Liver (tissue), 9 donors: ENCODE results near the gene ATF1. TPM values are rescaled to one million over a fixed set of nuclear protein-coding genes. Genes with fewer than 3 reads are reported as not detected.

Experiments
- DNase-seq: peaks from one replicate; pipeline ENCODE4 v3.0.0-alpha.2; 2017; ENCODE audit warnings: low spot score
- H3K27ac ChIP-seq, 2 donors: one replicate each; pipeline ENCODE4 v1.7.0; 2013; ENCODE audit warnings: inconsistent platforms in 2 of 2, low read length in 2 of 2, control low read depth in 1 of 2, low read depth in 1 of 2, mild to moderate bottlenecking in 1 of 2
- H3K27me3 ChIP-seq, 4 donors: one replicate each; pipeline versions ENCODE4 v1.6.1 to v1.7.0; 2013; ENCODE audit warnings: low read length in 3 of 4, inconsistent platforms in 1 of 4, mild to moderate bottlenecking in 1 of 4, moderate library complexity in 1 of 4; ENCODE audit not compliant: control insufficient read depth in 4 of 4, insufficient read depth in 4 of 4
- H3K36me3 ChIP-seq, 4 donors: one replicate each; pipeline versions ENCODE4 v1.6.1 to v1.7.0; 2013; ENCODE audit warnings: low read length in 3 of 4, mild to moderate bottlenecking in 3 of 4, low read depth in 1 of 4, moderate library complexity in 1 of 4; ENCODE audit not compliant: control insufficient read depth in 4 of 4, insufficient read depth in 3 of 4
- H3K4me1 ChIP-seq, 4 donors: one replicate each; pipeline versions ENCODE4 v1.6.1 to v1.7.0; 2013; ENCODE audit warnings: low read length in 3 of 4, mild to moderate bottlenecking in 3 of 4, moderate library complexity in 1 of 4; ENCODE audit not compliant: control insufficient read depth in 4 of 4, insufficient read depth in 4 of 4
- H3K4me3 ChIP-seq, 3 donors: one replicate each; pipeline versions ENCODE4 v1.6.1 to v1.7.0; 2013; ENCODE audit warnings: low read length in 3 of 3, control low read depth in 1 of 3, low read depth in 1 of 3, mild to moderate bottlenecking in 1 of 3
- H3K9ac ChIP-seq, 2 donors: one replicate each; pipeline ENCODE4 v1.7.0; 2013; ENCODE audit warnings: low read length in 2 of 2, mild to moderate bottlenecking in 2 of 2, moderate library complexity in 2 of 2, control low read depth in 1 of 2, low read depth in 1 of 2
- H3K9me3 ChIP-seq, 4 donors: one replicate each; pipeline versions ENCODE4 v1.6.1 to v1.7.0; 2013; ENCODE audit warnings: low read length in 3 of 4; ENCODE audit not compliant: control insufficient read depth in 4 of 4
- HNF4A ChIP-seq, 2 donors: conservative IDR thresholded peaks; 2 replicates each; pipeline ENCODE4 v1.6.1; 2016; ENCODE audit warnings: antibody characterized with exemption in 2 of 2, mild to moderate bottlenecking in 2 of 2
- JUND ChIP-seq, 2 donors: IDR thresholded peaks; 2 replicates each; pipeline ENCODE4 v1.6.1; 2016; ENCODE audit warnings: antibody characterized with exemption in 2 of 2
- NR2F2 ChIP-seq: IDR thresholded peaks from 2 replicates; pipeline ENCODE4 v1.6.1; 2016; ENCODE audit warnings: antibody characterized with exemption
- RAD21 ChIP-seq, 2 donors: IDR thresholded peaks; 2 replicates each; pipeline ENCODE4 v1.6.1; 2016; ENCODE audit warnings: antibody characterized with exemption in 2 of 2, mild to moderate bottlenecking in 2 of 2
- RXRA ChIP-seq, 2 donors: IDR thresholded peaks; 2 replicates each; pipeline ENCODE4 v1.6.1; 2017 to 2018; ENCODE audit warnings: antibody characterized with exemption in 2 of 2, mild to moderate bottlenecking in 1 of 2
- SP1 ChIP-seq: IDR thresholded peaks from 2 replicates; pipeline ENCODE4 v1.6.1; 2018; ENCODE audit warnings: antibody characterized with exemption, mild to moderate bottlenecking
- TAF1 ChIP-seq: conservative IDR thresholded peaks from 2 replicates; pipeline ENCODE4 v1.6.1; 2016; ENCODE audit warnings: antibody characterized with exemption, mild to moderate bottlenecking
- WGBS: extraction: QIAGEN DNeasy Blood & Tissue Kit; methylation state at CpG from one replicate; pipeline ENCODE4 v1.1.7; 2013; 5-methylcytosine and 5-hydroxymethylcytosine counted together
- polyA plus RNA-seq, 2 donors: library from polyadenylated mRNA; stranded (reverse) in 1 of 2; unstranded in 1 of 2; fragments of 200-250 nt in 1 of 2; fragments of >200 nt in 1 of 2; fragmentation: Nextera tagmentation in 1 of 2; extraction: Ambion mirVana in 1 of 2; gene quantifications; one replicate each; pipeline versions ENCODE4 v1.2.1 to v1.2.3, GENCODE V29; 2013 to 2015
- total RNA-seq, 2 donors: library from RNA; depleted of rRNA; stranded (reverse); fragments of >200 nt; gene quantifications; one replicate each; pipeline ENCODE4 v1.2.3, GENCODE V29; 2014
- TF ChIP-seq, protein P1 (sequence below): IDR thresholded peaks from 2 replicates; pipeline ENCODE4 v1.6.1; 2016; ENCODE audit warnings: antibody characterized with exemption
- TF ChIP-seq, protein P2 (sequence below): IDR thresholded peaks from 2 replicates; pipeline ENCODE4 v1.6.1; 2016; ENCODE audit warnings: antibody characterized with exemption
- TF ChIP-seq, protein P3 (sequence below): IDR thresholded peaks from 2 replicates; pipeline ENCODE4 v1.6.1; 2016; ENCODE audit warnings: antibody characterized with exemption
- donor health status: healthy.
- donor health status: healthy.
- donor health status: healthy.
- donor health status: healthy.
- donor health status: healthy.

The ATF1 gene
- total and polyA plus RNA-seq, 4 donors, result 6.3 to 17.0 (median 8.3) TPM

DNA sequence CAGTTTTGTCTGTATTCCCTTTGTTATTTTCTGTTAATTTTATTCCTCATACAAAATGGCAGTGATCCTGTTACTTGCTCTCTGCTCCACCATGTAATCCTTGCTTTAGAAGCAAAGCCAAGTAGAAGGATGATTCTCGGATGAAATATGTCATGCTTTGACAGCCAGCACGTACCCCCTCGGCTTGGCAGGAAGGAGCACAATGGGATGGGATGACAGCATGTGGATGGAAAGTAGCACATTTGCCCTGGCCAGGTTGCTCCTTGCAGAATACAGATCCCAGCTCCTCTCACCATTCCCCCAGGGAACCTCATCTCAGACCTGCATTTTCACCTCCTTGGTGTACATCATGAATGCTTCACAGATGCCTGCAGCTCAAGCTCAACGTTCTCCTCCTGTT is 35.1 kb upstream of the ATF1 start:
- WGBS, result 91% methylated on average over 4 of the region's 4 CpGs
- H3K9ac ChIP-seq, result no peak overlapping the region
- H3K4me1 ChIP-seq, result peaks cover 0 to 9% (median 2%) of the 10 kb centered on the region in 4 donors
- H3K27me3 ChIP-seq, result no peaks in the 10 kb centered on the region
- no peaks in the 10 kb centered on the region for H3K9me3 ChIP-seq
- TF ChIP-seq JUND (IDR thresholded peaks at IDR 0.05) (no peak), RAD21 (IDR thresholded peaks at IDR 0.05) (no peak), HNF4A (conservative IDR thresholded peaks at IDR 0.05) (no peak), TAF1 (no peak), RXRA (IDR thresholded peaks at IDR 0.05) (no peak)
- TF ChIP-seq, protein P1, sequence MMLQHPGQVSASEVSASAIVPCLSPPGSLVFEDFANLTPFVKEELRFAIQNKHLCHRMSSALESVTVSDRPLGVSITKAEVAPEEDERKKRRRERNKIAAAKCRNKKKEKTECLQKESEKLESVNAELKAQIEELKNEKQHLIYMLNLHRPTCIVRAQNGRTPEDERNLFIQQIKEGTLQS, result no peak
- TF ChIP-seq, protein P2, sequence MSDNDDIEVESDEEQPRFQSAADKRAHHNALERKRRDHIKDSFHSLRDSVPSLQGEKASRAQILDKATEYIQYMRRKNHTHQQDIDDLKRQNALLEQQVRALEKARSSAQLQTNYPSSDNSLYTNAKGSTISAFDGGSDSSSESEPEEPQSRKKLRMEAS, result no peak
- no peak overlapping the region for H3K4me3 ChIP-seq
- no peak for DNase-seq
- peaks cover 12 to 81% (median 70%) of the 10 kb centered on the region in 4 donors for H3K36me3 ChIP-seq
- H3K27ac ChIP-seq, result no peak overlapping the region

DNA sequence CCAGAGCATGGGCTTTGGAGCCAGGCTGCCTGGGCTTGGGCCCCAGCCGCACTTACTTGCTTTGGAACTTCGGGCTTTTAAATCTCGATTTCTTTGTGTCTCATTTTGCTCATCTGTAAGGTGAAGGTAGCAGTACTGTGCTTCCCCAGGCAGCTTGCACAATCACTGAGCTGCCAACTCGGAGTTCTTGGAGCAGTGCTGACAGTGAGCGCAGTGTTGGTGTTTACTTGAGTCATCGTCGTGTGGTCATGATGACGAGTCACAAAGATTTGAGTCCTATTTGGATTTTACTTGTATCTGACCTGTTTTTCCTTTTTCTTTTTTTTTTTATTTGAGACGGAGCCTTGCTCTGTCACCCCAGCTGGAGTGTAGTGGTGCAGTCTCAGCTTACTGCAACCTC is 31.3 kb upstream of the ATF1 start:
- no peak overlapping the region for H3K27ac ChIP-seq
- peaks cover 6 to 77% (median 75%) of the 10 kb centered on the region in 4 donors for H3K36me3 ChIP-seq
- TF ChIP-seq RAD21 (IDR thresholded peaks at IDR 0.05) (no peak), SP1 (no peak)
- TF ChIP-seq, protein P3, sequence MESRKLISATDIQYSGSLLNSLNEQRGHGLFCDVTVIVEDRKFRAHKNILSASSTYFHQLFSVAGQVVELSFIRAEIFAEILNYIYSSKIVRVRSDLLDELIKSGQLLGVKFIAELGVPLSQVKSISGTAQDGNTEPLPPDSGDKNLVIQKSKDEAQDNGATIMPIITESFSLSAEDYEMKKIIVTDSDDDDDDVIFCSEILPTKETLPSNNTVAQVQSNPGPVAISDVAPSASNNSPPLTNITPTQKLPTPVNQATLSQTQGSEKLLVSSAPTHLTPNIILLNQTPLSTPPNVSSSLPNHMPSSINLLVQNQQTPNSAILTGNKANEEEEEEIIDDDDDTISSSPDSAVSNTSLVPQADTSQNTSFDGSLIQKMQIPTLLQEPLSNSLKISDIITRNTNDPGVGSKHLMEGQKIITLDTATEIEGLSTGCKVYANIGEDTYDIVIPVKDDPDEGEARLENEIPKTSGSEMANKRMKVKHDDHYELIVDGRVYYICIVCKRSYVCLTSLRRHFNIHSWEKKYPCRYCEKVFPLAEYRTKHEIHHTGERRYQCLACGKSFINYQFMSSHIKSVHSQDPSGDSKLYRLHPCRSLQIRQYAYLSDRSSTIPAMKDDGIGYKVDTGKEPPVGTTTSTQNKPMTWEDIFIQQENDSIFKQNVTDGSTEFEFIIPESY, result no peak
- H3K4me1 ChIP-seq, result no peaks in the 10 kb centered on the region
- H3K9me3 ChIP-seq, result no peaks in the 10 kb centered on the region
- DNase-seq, result no peak
- H3K9ac ChIP-seq, result no peak overlapping the region
- H3K4me3 ChIP-seq, result no peak overlapping the region
- 87% methylated on average over 9 of the region's 9 CpGs for WGBS
- no peaks in the 10 kb centered on the region for H3K27me3 ChIP-seq

DNA sequence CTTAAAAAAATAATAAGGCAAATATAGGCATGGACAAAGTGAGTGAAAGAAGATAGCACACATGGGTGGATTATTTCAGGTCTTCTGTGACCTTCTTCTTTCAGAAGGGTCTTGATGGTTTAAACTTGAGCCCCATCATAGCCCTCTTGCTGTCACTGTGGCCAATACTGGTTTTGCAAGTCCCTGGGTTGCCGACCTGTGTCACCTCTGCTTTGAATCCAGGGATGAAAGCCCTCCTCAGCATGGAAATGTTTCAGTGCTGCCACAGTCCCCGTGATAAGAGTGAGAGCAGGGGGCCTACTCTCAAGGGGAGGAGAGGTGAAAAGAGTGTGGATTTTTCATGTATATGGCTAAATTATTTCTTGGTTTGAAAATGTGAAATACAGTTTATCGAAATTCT is 30.2 kb upstream of the ATF1 start:
- Histone ChIP-seq H3K36me3 (peaks cover 3 to 75% (median 71%) of the 10 kb centered on the region in 4 donors), H3K27ac (no peak overlapping the region), H3K4me3 (no peak overlapping the region), H3K9ac (no peak overlapping the region), H3K4me1 (no peaks in the 10 kb centered on the region), H3K9me3 (no peaks in the 10 kb centered on the region), H3K27me3 (no peaks in the 10 kb centered on the region)
- no peak for DNase-seq
- 90% methylated on average over 3 of the region's 3 CpGs for WGBS
- no peak for TF ChIP-seq NR2F2
- no peak for TF ChIP-seq RXRA (IDR thresholded peaks at IDR 0.05)
- TF ChIP-seq RAD21 (IDR thresholded peaks at IDR 0.05), result no peak
- TF ChIP-seq TAF1, result no peak
